Stimulated activated CD8-positive, alpha-beta memory T cell treated with anti-CD3 and anti-CD28 coated beads, Interleukin-15, amount 100 ng/mL, for 48 hours (primary cell): ENCODE data around the gene IL21R.
A peak's percentile ranks its signal among the peaks of the same experiment; 100 is the strongest.
"Not testable (repeated sequence)": the region's sequence is repeated elsewhere in the genome, so short reads cannot be mapped to it uniquely, and the experiment has no call there.

Source experiments
- DNase-seq, 2 donors: peaks; one replicate each; pipeline ENCODE4 v3.0.0-alpha.2; 2020; ENCODE audit warnings: low read depth in 2 of 2

IL21R gene

GRCh38 chr16:27400751-27401620 lies 988 bp upstream of the IL21R start:
- no peak for DNase-seq

DNA sequence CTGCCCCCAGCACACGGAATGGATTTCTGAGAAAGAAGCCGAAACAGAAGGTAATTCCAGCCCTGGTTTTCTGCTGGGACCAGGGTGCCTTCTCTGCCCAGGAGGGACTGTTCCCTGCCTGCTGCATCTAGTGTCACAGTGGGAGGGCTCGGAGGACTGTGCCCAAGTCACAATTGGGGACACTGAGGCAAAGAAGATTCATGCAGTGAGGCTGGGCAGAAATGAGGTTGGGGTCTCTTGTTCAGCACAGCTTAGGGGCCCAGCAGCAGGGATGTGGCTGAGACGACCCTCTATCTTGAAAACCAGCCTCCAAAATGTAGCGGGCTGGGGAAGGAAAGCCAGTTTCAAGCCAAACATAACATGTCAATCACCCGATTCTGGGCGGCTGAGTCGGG lies 592 bp downstream of the IL21R start:
- DNase-seq: no peak

- DNase-seq: peak in 1 of 2 donors; percentile 43
Measured at GRCh38 chr16:27402964-27403600, 1.1 kb downstream of the IL21R start.

GRCh38 chr16:27403601-27403992 lies 1.6 kb downstream of the IL21R start:
- no peak for DNase-seq

DNA sequence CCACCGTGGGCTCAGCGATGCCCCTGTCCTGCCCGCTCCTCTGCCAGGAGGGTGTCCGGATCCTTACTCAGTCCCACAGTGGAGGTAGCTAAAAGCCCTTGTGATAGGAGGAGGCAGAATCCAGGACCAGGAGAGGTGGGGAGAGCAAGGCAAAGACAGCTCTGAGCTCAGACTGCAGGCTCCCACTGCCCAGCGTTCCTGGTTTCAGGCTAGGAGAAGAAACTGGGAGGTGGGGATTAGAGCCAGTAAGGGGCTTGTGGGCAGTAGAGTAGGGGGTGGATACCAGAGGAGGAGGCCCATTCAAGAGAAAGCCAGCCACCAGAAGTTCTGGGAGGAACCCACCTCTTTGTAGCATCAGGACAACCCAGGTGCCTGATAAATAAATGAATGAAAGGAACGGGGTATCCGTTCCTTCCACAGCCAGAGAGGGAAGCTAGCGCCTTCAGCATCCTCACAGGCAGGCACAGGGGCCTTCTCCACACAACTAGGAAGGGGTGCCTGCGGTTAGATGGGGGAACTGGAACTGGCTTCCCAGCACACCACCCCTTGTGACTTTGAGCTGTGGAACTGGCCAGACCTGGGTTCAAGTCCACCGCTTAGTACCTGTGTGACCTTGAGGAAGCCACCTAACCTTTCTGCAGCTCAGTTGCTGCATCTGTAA lies 2.3 kb downstream of the IL21R start:
- no peak for DNase-seq

GRCh38 chr16:27405546-27406451 lies 3.8 kb downstream of the IL21R start:
- peak; percentile 71 to 72 for DNase-seq

DNA sequence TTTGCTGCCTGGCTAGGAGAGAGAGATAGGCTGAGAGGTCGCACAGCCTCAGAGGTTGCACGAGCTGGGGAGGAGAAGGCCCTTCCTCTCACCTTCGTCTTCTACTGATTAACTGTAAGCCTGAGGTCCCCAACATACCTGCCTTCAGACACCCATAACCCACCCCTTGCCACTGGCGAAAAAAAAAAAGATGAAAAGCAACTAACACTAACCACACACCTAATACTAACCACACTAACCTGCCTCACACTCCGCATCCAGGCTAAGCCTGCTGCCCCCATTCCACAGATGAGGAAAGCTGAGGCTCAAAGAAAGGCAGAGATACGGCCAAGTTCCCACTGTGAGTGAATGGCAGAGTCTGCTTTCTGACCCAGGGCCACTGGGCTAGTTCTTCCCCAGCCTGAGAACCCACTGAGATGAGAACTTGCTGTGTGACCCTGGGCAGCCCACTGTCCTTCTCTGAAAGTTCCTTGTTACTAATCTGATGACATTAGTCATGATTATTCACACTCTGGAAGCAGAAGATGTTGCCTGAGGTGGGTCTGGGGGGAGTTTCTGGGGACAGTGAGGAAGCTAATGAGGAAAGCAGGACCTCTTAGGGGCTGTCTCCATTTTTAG lies 4.6 kb downstream of the IL21R start:
- DNase-seq: no peak

GRCh38 chr16:27407133-27407532 lies 5.2 kb downstream of the IL21R start:
- no peak for DNase-seq

- DNase-seq: no peak
Measured at GRCh38 chr16:27408012-27408601, 6.1 kb downstream of the IL21R start.

- no peak for DNase-seq
Measured at GRCh38 chr16:27408602-27409031, 6.6 kb downstream of the IL21R start.

DNA sequence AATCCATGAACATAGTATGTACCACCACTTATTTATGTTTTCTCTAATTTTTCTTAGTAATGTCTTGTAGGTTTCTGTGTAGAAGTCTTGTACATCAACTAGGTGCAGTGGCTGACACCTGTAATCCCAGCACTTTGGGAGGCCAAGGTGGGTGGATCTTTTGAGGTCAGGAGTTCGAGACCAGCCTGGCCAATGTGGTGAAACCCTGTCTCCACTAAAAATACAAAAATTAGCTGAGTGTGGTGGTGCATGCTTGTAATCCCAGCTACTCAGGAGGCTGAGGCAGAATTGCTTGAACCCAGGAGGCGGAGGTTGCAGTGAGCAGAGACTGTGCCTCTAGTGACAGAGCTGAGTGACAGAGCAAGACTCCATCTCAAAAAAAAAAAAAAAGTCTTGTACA lies 8.0 kb downstream of the IL21R start:
- DNase-seq: not testable (repeated sequence)

DNA sequence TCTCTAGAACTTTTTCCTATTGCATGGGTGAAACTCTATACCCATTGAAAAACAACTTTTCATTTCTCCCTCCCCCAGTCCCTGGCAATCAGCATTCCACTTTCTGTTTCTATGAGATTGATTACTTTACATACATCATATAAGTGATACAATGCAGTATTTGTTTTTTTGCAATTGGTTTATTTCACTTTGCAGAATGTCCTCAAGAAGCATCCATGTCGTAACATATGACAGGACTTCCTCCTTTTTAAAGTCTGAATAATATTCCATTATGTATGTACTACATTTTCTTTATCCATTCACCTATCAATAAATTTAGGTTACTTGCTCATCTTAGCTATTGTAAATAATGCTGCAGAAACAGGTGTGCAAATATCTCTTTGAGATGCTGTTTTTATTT lies 8.8 kb downstream of the IL21R start:
- no peak for DNase-seq

- DNase-seq: no peak
Measured at GRCh38 chr16:27413956-27414355, 12.0 kb downstream of the IL21R start.

DNA sequence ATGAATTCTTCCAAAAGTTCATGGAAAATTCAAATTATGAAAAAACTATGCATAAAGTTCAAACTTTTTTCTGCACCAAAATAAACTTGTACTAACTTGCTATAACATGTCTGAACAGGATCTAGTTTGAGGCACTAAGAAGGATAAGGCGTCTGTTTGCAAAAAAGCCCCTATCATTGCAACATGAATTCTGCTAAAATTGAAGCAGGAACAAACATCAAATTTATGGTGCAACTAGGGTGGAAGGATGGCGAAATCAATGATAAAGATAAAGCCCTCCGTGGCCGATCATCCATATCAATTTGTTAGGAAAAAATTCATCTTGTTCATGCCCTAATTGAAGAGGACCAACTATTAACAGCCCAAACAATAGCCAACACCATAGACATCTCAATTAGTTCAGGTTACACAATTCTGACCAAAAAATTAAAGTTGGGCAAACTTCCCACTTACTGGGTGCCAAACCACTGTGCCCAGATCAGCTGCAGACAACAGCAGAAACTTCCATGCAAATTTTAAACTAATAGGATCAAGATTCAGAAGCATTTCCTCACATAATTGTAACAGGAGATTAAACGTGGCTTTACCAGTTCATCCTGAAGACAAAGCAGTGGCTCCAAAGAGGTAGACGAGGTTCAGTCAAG lies 12.9 kb downstream of the IL21R start:
- DNase-seq: no peak

- no peak for DNase-seq
Measured at GRCh38 chr16:27417047-27417671, 15.2 kb downstream of the IL21R start.

GRCh38 chr16:27421961-27422740 lies 20.2 kb downstream of the IL21R start:
- DNase-seq: no peak

DNA sequence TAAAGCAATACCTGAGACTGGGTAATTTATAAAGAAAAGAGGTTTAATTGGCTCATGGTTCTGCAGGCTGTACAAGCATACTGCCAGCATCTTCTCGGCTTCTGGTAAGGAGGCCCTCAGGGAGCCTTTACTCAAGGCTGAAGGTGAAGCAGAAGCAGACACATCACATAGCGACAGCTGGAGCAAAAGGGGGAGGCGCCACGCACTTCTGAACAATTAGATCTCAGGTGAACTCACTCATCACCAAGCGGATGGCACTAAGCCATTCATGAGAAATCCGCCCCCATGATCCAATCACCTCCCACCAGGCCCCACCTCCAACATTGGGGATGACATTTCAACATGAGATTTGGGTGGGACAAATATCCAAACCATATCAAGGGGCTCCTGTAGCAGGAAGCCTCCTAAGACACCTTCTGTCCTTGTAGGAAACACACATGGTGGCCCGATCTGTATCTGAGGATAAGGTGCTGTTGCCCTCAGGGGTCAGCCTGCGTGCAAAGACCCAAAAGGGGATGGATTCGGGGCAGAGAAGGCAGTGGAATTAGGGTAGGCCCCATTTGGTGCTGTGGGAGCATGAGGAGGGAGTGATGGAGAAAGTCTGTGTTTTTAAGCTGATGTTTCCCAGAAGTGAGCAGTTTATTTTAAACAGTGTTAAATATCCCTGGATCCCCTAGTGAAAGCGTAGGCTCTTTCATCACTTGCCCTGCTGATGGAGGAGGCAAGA lies 23.0 kb downstream of the IL21R start:
- no peak for DNase-seq

DNA sequence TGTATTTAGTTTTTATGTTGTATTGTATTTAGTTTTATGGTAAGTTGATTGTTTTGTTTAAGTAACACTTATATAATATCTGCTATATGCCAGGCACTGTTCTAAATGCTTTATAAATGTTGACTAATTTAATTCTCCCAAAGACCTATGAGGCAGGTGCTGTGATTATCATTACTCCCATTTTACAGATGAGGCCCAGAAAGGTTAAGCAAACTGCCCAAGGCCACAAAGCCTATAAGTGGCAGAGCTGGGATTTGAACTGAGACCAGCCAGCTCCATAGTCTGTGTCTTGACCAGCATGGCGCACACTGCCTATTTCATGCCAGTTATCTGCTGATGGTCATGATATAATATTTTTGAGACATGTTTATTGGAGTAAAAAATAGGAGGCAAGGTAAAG lies 24.0 kb downstream of the IL21R start:
- no peak for DNase-seq
